ENCODE measurements around the gene CST9. TPM values are rescaled to one million over a fixed set of nuclear protein-coding genes. Genes with fewer than 3 reads are reported as not detected.

CST9 gene
- total RNA-seq, 4 donors from 2014 or later, result 0.44 TPM; not detected in 3

DNA sequence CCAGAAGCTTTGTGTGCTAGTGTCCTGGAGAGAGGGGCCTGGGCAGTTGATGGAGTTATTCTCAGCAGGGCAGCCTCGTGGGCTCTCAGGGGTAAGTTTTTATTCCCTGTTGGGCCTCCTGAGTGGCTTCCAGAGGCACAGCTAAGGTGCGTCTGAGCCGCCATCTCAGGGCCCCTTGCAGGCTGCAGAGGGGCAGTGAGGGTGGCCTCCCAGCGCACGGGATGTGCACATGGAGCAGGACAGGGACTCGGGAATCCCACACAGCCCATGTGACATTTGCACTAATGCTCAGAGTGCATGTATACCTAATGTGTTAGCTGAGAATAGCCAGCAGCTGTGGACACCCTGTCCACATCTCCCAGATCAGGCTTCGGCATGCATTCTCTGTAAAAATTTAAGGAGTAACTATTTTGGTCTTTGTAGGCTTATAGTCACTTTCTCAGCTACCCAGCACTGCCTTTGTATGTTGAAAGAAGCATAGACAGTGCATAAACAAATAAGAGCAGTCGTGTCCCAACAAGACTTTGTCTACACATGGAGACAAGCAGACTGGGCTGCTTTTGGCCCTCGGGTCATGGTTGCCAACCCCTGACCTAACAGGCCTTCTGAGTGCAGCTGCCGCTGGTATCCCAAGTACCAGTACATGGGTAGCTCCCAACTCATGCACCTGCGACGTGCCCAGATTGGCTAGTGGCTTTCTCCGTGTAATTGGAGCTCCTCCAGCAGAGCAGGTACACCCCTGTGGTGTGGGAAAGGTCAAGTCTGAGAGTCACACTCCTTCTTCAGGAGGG lies 18.8 kb downstream of the CST9 start:
- H3K27ac ChIP-seq, result no peak overlapping the region
- TF ChIP-seq POLR2A (IDR thresholded peaks at IDR 0.05), result no peak
- no peak for TF ChIP-seq CTCF (IDR thresholded peaks at IDR 0.05)
- TF ChIP-seq EP300 (IDR thresholded peaks at IDR 0.05), result no peak
- H3K4me1 ChIP-seq, result no peaks in the 10 kb centered on the region
- H3K9me3 ChIP-seq, result no peaks in the 10 kb centered on the region
- H3K27me3 ChIP-seq, result no peaks in the 10 kb centered on the region
- no peak overlapping the region for H3K4me3 ChIP-seq
- 68 to 76% methylated on average over 10 to 11 of the region's 13 CpGs for WGBS, 2 donors
- no peaks in the 10 kb centered on the region for H3K36me3 ChIP-seq
- no peak for DNase-seq (ENCODE audit: low spot score in 2 of 2)

DNA sequence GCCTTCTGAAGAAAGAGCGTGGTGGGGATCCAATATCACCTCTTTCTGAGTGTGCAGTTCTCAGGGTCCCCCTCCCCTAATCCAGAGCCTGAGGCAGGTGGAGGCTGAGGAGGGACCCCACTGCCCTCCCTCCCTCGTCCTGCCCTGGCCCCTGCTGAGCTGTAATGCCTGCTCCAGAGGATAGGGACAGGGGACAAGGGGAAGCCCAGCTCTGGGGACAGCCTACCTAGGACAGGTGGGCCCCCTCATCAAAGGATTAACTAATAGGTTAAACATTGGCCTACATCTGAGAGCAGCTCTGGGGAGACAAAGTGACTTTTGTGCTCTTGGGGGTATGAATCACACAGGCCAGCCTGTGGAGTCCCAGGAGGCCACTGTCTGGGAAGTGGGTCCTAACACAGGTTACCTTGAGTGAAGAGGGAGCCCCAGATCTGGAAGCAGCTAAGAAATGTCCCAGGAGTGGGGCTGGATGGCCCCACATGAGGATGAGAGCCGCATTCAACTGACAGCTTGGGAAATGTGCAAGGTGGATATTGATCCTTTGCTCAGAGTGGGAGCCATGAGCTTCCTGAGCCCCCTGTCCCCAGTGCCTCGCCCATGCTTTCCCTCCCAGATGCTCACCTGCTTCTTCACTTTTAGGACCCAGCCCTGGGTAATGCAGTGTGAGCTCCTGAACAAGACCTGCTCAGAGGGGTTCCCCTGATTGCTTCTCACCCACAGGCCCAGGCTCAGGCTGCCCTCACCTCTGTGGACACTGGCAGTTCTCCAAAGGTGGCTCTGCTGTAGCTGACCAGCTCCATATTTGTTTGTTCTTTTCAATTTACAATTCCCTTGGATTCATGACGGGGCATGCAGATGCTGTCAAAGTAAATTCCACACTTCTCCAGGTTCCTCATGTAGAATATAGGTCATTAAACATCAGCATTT lies 19.6 kb downstream of the CST9 start:
- no peaks in the 10 kb centered on the region for H3K9me3 ChIP-seq
- DNase-seq (ENCODE audit: low spot score in 2 of 2), result no peak
- no peaks in the 10 kb centered on the region for H3K4me1 ChIP-seq
- H3K4me3 ChIP-seq, result no peak overlapping the region
- H3K27me3 ChIP-seq, result no peaks in the 10 kb centered on the region
- no peak overlapping the region for H3K27ac ChIP-seq
- no peaks in the 10 kb centered on the region for H3K36me3 ChIP-seq
- TF ChIP-seq EP300 (IDR thresholded peaks at IDR 0.05) (no peak), POLR2A (IDR thresholded peaks at IDR 0.05) (no peak), CTCF (IDR thresholded peaks at IDR 0.05) (no peak)
- WGBS, 2 donors, result 68 to 69% methylated on average over 5 of the region's 5 CpGs

- Histone ChIP-seq H3K27me3 (no peaks in the 10 kb centered on the region), H3K4me1 (no peaks in the 10 kb centered on the region), H3K27ac (no peak overlapping the region), H3K9me3 (no peaks in the 10 kb centered on the region), H3K4me3 (no peak overlapping the region), H3K36me3 (no peaks in the 10 kb centered on the region)
- no peak for DNase-seq (ENCODE audit: low spot score in 2 of 2)
- TF ChIP-seq CTCF (IDR thresholded peaks at IDR 0.05) (no peak), EP300 (IDR thresholded peaks at IDR 0.05) (no peak), POLR2A (IDR thresholded peaks at IDR 0.05) (no peak)
- WGBS, 2 donors, result 70 to 81% methylated on average over 5 of the region's 5 CpGs
Observed at GRCh38 chr20:23585449-23585807, 20.3 kb downstream of the CST9 start.

DNA sequence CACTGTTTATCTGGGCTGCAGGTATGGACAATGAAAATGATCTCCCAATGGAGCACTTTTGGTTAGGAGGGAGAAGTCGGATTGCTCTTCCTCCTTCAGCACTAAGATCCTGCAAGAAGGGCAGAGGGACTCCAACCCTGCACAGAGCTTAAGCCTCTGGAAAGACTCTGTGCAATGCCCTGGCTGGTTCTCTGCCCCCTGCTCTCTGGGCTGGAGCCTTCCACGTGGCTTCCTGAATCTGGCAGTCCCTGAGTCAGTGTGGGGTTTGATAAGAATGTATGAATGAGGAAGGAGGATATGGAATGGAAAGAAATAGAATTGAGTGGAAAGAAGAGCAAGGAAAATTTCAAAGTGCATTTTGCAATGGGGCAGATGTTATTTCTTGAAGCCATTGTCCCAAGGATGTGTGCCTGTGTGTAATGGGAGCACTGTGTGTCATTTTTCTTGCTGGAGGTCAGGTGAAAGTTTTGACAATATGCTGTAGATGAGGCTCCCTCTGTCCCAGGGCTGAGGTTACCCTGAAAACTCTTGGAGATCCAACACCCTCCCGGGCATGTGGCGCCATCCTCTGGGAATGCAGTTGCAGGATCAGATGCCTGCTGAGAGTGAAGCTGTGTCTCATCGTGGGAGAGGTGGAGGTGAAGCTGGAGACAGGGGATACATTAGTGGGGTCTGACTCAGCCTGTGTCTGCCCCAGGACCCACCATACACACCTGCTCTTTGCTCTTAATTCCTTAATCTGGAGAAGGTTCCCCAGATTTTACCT lies 21.1 kb downstream of the CST9 start:
- TF ChIP-seq EP300 (IDR thresholded peaks at IDR 0.05), result no peak
- no peak for TF ChIP-seq POLR2A (IDR thresholded peaks at IDR 0.05)
- TF ChIP-seq CTCF (IDR thresholded peaks at IDR 0.05), result no peak
- Histone ChIP-seq H3K4me1 (no peaks in the 10 kb centered on the region), H3K27ac (no peak overlapping the region), H3K27me3 (no peaks in the 10 kb centered on the region), H3K36me3 (no peaks in the 10 kb centered on the region), H3K9me3 (no peaks in the 10 kb centered on the region), H3K4me3 (no peak overlapping the region)
- no peak for DNase-seq (ENCODE audit: low spot score in 2 of 2)
- 57 to 62% methylated on average over 5 of the region's 5 CpGs for WGBS, 2 donors
